ACC112 (cell line): ENCODE measurements around the gene IQCK.
"Not testable (repeated sequence)": the region's sequence is repeated elsewhere in the genome, so short reads cannot be mapped to it uniquely, and the experiment has no call there.

Source experiments
- H2AFZ ChIP-seq: fragments of 200-600 bp; sonication (generic); one replicate; pipeline ENCODE4 v1.6.0; 2017; ENCODE audit warnings: antibody characterized with exemption, low read length; ENCODE audit not compliant: unreplicated experiment
- H3K27ac ChIP-seq: fragments of 200-600 bp; sonication (generic); 2 replicates; pipeline ENCODE4 v1.5.1; 2014; ENCODE audit warnings: low read depth, mild to moderate bottlenecking, antibody characterized with exemption, low read length, moderate library complexity
- H3K27me3 ChIP-seq: fragments of 200-600 bp; sonication (generic); 2 replicates; pipeline ENCODE4 v1.6.1; 2014; ENCODE audit warnings: mild to moderate bottlenecking, antibody characterized with exemption, low read length, moderate library complexity, mixed read lengths; ENCODE audit not compliant: insufficient read depth
- H3K36me3 ChIP-seq: fragments of 200-600 bp; sonication (generic); 2 replicates; pipeline ENCODE4 v1.6.1; 2016; ENCODE audit warnings: mild to moderate bottlenecking, antibody characterized with exemption, low read length, moderate library complexity, mixed read lengths; ENCODE audit not compliant: insufficient read depth
- H3K4me1 ChIP-seq: fragments of 200-600 bp; sonication (generic); one replicate; pipeline ENCODE4 v1.6.1; 2016; ENCODE audit warnings: low read length, mixed read lengths; ENCODE audit not compliant: insufficient read depth, unreplicated experiment, control insufficient read depth
- H3K4me3 ChIP-seq: fragments of 200-600 bp; sonication (generic); 2 replicates; pipeline ENCODE4 v1.5.1; 2014; ENCODE audit warnings: mild to moderate bottlenecking, low read depth, low read length
- H3K79me2 ChIP-seq: fragments of 200-600 bp; sonication (generic); one replicate; pipeline ENCODE4 v1.6.0; 2016; ENCODE audit warnings: low read length; ENCODE audit not compliant: control insufficient read depth, unreplicated experiment, insufficient read depth

The IQCK gene

GRCh38 chr16:19716728-19717127 is 1.3 kb upstream of the IQCK start:
- H2AFZ ChIP-seq: peak overlapping the region; percentile 76
- H3K36me3 ChIP-seq, H3K27me3 ChIP-seq, H3K27ac ChIP-seq: not testable (repeated sequence)
- peak overlapping the region; percentile 95 for H3K4me3 ChIP-seq
- H3K4me1 ChIP-seq: peaks cover 21% of the 10 kb centered on the region
- peaks cover 35% of the 10 kb centered on the region for H3K79me2 ChIP-seq

- peaks cover 35% of the 10 kb centered on the region for H3K79me2 ChIP-seq
- H3K27me3 ChIP-seq: no peaks in the 10 kb centered on the region
- peak overlapping the region; percentile 95 for H3K4me3 ChIP-seq
- peaks cover 6% of the 10 kb centered on the region; the same call in 1 of the 2 replicates for H3K36me3 ChIP-seq
- peak overlapping the region; percentile 72 for H3K27ac ChIP-seq
- H3K4me1 ChIP-seq: peaks cover 21% of the 10 kb centered on the region
- H2AFZ ChIP-seq: peak overlapping the region; percentile 76
Observed at GRCh38 chr16:19717314-19717713, 757 bp upstream of the IQCK start.

GRCh38 chr16:19718624-19718965 is 524 bp downstream of the IQCK start:
- H3K27ac ChIP-seq: peak overlapping the region; percentile 72; the same call in 1 of the 2 replicates
- peaks cover 21% of the 10 kb centered on the region for H3K4me1 ChIP-seq
- peaks cover 6% of the 10 kb centered on the region; the same call in 1 of the 2 replicates for H3K36me3 ChIP-seq
- peak overlapping the region; percentile 95 for H3K4me3 ChIP-seq
- no peaks in the 10 kb centered on the region for H3K27me3 ChIP-seq
- H3K79me2 ChIP-seq: peaks cover 35% of the 10 kb centered on the region
- peak overlapping the region; percentile 97 for H2AFZ ChIP-seq

GRCh38 chr16:19722269-19722952 is 4.3 kb downstream of the IQCK start:
- Histone ChIP-seq H3K36me3 (no peaks in the 10 kb centered on the region), H3K4me3 (no peak overlapping the region), H2AFZ (no peak overlapping the region), H3K27ac (no peak overlapping the region), H3K4me1 (peaks cover 7% of the 10 kb centered on the region), H3K27me3 (no peaks in the 10 kb centered on the region), H3K79me2 (peaks cover 15% of the 10 kb centered on the region)

- Histone ChIP-seq H3K36me3 (no peaks in the 10 kb centered on the region), H3K4me1 (peaks cover 7% of the 10 kb centered on the region), H2AFZ (no peak overlapping the region), H3K79me2 (peaks cover 12% of the 10 kb centered on the region), H3K27me3 (no peaks in the 10 kb centered on the region), H3K4me3 (no peak overlapping the region), H3K27ac (no peak overlapping the region)
Observed at GRCh38 chr16:19722981-19723380, 4.9 kb downstream of the IQCK start.

GRCh38 chr16:19728636-19728965 is 10.5 kb downstream of the IQCK start:
- no peak overlapping the region for H3K27ac ChIP-seq
- no peak overlapping the region for H3K4me3 ChIP-seq
- no peaks in the 10 kb centered on the region for H3K36me3 ChIP-seq
- H2AFZ ChIP-seq: no peak overlapping the region
- H3K27me3 ChIP-seq: no peaks in the 10 kb centered on the region
- no peaks in the 10 kb centered on the region for H3K4me1 ChIP-seq
- H3K79me2 ChIP-seq: no peaks in the 10 kb centered on the region

GRCh38 chr16:19733551-19733950 is 15.5 kb downstream of the IQCK start:
- Histone ChIP-seq H3K4me1 (no peaks in the 10 kb centered on the region), H2AFZ (no peak overlapping the region), H3K36me3 (no peaks in the 10 kb centered on the region), H3K27ac (no peak overlapping the region), H3K27me3 (no peaks in the 10 kb centered on the region), H3K79me2 (no peaks in the 10 kb centered on the region), H3K4me3 (no peak overlapping the region)

- Histone ChIP-seq H3K4me1 (no peaks in the 10 kb centered on the region), H2AFZ (no peak overlapping the region), H3K4me3 (no peak overlapping the region), H3K79me2 (no peaks in the 10 kb centered on the region), H3K36me3 (no peaks in the 10 kb centered on the region), H3K27me3 (no peaks in the 10 kb centered on the region), H3K27ac (no peak overlapping the region)
Observed at GRCh38 chr16:19735074-19735867, 17.2 kb downstream of the IQCK start.

GRCh38 chr16:19737306-19738038 is 19.4 kb downstream of the IQCK start:
- Histone ChIP-seq H3K27ac (no peak overlapping the region), H3K36me3 (no peaks in the 10 kb centered on the region), H3K4me3 (no peak overlapping the region), H2AFZ (no peak overlapping the region), H3K4me1 (no peaks in the 10 kb centered on the region), H3K27me3 (no peaks in the 10 kb centered on the region), H3K79me2 (no peaks in the 10 kb centered on the region)

- Histone ChIP-seq H3K36me3 (no peaks in the 10 kb centered on the region), H3K4me1 (peaks cover 5% of the 10 kb centered on the region), H3K4me3 (no peak overlapping the region), H3K27me3 (no peaks in the 10 kb centered on the region), H3K27ac (no peak overlapping the region), H2AFZ (no peak overlapping the region), H3K79me2 (no peaks in the 10 kb centered on the region)
Observed at GRCh38 chr16:19741354-19741753, 23.3 kb downstream of the IQCK start.
